Measurements from ENCODE around the gene ID2. TPM values are rescaled to one million over a fixed set of nuclear protein-coding genes. Genes with fewer than 3 reads are reported as not detected.

The ID2 gene
- total RNA-seq, 4 donors from 2014 or later, result 329 to 437 (median 382) TPM

DNA sequence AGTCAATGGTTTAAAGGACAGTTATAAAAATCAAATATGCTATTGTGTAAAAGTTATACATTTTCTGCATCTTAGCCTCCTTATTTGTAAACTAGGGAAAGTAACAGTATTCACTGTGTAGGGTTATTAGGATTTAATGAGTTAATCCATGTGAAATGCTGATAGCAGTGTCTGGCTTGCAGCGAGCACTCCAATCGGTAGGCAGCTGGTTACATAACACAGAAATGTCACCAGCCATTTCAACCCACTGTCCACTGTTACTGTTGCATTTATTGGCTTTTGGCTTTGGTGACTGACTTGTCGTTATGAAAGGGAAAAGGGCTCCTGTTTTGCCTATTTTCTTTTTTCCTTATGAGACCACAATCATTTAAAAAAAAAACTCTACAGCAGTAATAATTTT is 38.9 kb downstream of the ID2 start:
- DNase-seq, result no peak
- TF ChIP-seq CTCF (IDR thresholded peaks at IDR 0.05) (no peak), POLR2A (IDR thresholded peaks at IDR 0.05) (no peak), POLR2AphosphoS5 (IDR thresholded peaks at IDR 0.05) (no peak), EP300 (IDR thresholded peaks at IDR 0.05; ENCODE audit: low read depth) (no peak)
- 74 to 75% methylated on average over 3 of the region's 3 CpGs for WGBS, 2 donors (ENCODE audit: low coverage in 1 of 2)

DNA sequence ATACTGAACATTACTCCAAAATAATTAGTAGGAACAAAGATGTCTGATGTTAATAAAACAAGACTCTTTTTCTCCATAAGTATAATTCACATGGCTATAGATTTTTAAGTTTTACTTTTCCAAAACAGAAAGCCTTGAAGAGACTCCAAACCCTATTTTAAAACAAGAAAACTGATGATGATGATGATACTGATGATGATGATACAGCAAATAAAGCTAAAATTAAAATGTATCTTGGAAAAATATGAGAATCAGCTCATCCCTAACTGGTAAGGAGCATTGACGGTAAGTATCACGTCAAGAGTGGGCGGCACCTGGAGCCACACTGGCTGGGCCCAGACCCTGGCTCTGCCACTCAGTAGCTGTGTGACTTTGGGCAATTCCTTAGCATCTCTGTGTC is 39.6 kb downstream of the ID2 start:
- Histone ChIP-seq H3K36me3 (no peaks in the 10 kb centered on the region), H3K4me1 (no peaks in the 10 kb centered on the region), H3K27ac (no peak overlapping the region), H3K4me3 (no peak overlapping the region), H3K9me3 (no peaks in the 10 kb centered on the region), H3K27me3 (no peaks in the 10 kb centered on the region)
- DNase-seq, result no peak
- intact Hi-C loops (cut with DNase I; ENCODE audit: low total_unique reads) (no loop called here), in situ Hi-C loops (cut with MboI; ENCODE audit: low pct_ligation_motif_present in 1 of 4, low pct_unique_long_range_greater_than_20kb in 1 of 4, low sequenced_read_pairs in 3 of 4) (no loop called here)
- 93% methylated on average over 3 of the region's 3 CpGs; no CpG with 5 or more reads in 1 of the 2 donors for WGBS, 2 donors (ENCODE audit: low coverage in 1 of 2)
- TF ChIP-seq EP300 (IDR thresholded peaks at IDR 0.05; ENCODE audit: low read depth), result no peak
- TF ChIP-seq POLR2AphosphoS5 (IDR thresholded peaks at IDR 0.05), result no peak
- no peak for TF ChIP-seq CTCF (IDR thresholded peaks at IDR 0.05)
- no peak for TF ChIP-seq POLR2A (IDR thresholded peaks at IDR 0.05)

More for the DNA sequence above, 38.9 kb downstream of the ID2 start:
- in situ Hi-C loops (cut with MboI; ENCODE audit: low pct_ligation_motif_present in 1 of 4, low pct_unique_long_range_greater_than_20kb in 1 of 4, low sequenced_read_pairs in 3 of 4), result no loop called here
- H3K4me3 ChIP-seq, result no peak overlapping the region
- intact Hi-C loops (cut with DNase I; ENCODE audit: low total_unique reads), result no loop called here
- H3K36me3 ChIP-seq, result no peaks in the 10 kb centered on the region
- no peaks in the 10 kb centered on the region for H3K27me3 ChIP-seq
- H3K4me1 ChIP-seq, result no peaks in the 10 kb centered on the region
- no peak overlapping the region for H3K27ac ChIP-seq
- H3K9me3 ChIP-seq, result no peaks in the 10 kb centered on the region

DNA sequence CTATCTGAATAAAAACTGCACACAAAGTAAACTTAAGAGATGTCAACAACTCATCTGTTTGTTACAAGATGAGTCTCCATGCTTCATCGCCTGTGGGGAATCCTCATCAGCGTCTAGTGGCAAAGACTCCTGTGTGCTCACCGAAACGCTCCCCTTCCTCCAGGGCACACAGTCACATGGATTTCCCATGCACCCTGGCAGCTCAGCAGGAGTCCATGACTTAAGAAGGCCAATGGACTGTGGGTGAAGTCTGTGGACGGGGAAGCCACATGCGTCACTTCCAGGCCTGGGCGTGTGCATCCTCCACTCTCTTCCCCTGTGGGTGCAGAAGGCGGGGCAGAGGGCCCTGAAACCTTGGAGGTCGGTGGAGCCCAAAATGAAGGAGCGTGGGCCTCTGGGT is 41.1 kb downstream of the ID2 start:
- no peak overlapping the region for H3K4me3 ChIP-seq
- no peaks in the 10 kb centered on the region for H3K27me3 ChIP-seq
- in situ Hi-C loops (cut with MboI; ENCODE audit: low pct_ligation_motif_present in 1 of 4, low pct_unique_long_range_greater_than_20kb in 1 of 4, low sequenced_read_pairs in 3 of 4), result no loop called here
- peaks cover 0 to 8% (median 2%) of the 10 kb centered on the region in 4 donors for H3K36me3 ChIP-seq
- no peak for DNase-seq
- H3K9me3 ChIP-seq, result no peaks in the 10 kb centered on the region
- intact Hi-C loops (cut with DNase I; ENCODE audit: low total_unique reads), result no loop called here
- WGBS, 2 donors (ENCODE audit: low coverage in 1 of 2), result 89% methylated on average over 10 of the region's 10 CpGs; no CpG with 5 or more reads in 1 of the 2 donors
- H3K4me1 ChIP-seq, result no peaks in the 10 kb centered on the region
- no peak overlapping the region for H3K27ac ChIP-seq
- no peak for TF ChIP-seq EP300 (IDR thresholded peaks at IDR 0.05; ENCODE audit: low read depth)
- TF ChIP-seq POLR2A (IDR thresholded peaks at IDR 0.05), result no peak
- TF ChIP-seq CTCF (IDR thresholded peaks at IDR 0.05), result no peak
- no peak for TF ChIP-seq POLR2AphosphoS5 (IDR thresholded peaks at IDR 0.05)

DNA sequence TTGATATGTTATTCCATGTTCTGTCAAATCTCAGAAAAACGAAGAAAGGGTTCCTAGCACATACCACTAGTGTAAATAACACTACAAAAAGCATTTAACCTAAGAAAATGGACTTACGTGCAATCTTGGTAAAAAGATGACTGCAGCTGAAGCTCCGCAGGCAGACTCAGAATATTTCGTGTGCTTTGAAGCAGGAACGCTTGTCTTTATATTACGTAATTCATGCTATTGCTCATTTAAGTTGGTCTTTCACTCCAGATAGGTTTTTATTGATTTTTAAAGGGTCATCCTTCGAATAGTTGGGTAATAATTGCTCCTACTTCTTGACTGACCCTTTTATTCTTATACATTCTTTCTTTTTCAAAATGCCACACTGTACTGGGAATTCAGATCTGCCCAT is 44.0 kb downstream of the ID2 start:
- Histone ChIP-seq H3K27me3 (no peaks in the 10 kb centered on the region), H3K36me3 (peaks cover 0 to 20% (median 7%) of the 10 kb centered on the region in 4 donors), H3K4me3 (no peak overlapping the region), H3K4me1 (no peaks in the 10 kb centered on the region), H3K9me3 (no peaks in the 10 kb centered on the region), H3K27ac (no peak overlapping the region)
- intact Hi-C loops (cut with DNase I; ENCODE audit: low total_unique reads) (no loop called here), in situ Hi-C loops (cut with MboI; ENCODE audit: low pct_ligation_motif_present in 1 of 4, low pct_unique_long_range_greater_than_20kb in 1 of 4, low sequenced_read_pairs in 3 of 4) (no loop called here)
- DNase-seq, result no peak
- no peak for TF ChIP-seq CTCF (IDR thresholded peaks at IDR 0.05)
- WGBS, 2 donors (ENCODE audit: low coverage in 1 of 2), result 84 to 91% methylated on average over 7 of the region's 7 CpGs

Data from transverse colon (tissue), 4 donors.